GM18508 (cell line): ENCODE data around the gene CAPN5.

ENCODE experiments used
- ATAC-seq: cut with Tn5 transposase; IDR thresholded peaks from one replicate; pipeline ENCODE4 v1.9.1; 2021; ENCODE audit warnings: moderate number of reproducible peaks; ENCODE audit not compliant: insufficient read depth, unreplicated experiment

Gene CAPN5

GRCh38 chr11:77081381-77081851 is 14.6 kb downstream of the CAPN5 start:
- no peak for ATAC-seq

- ATAC-seq = no peak
Measured at GRCh38 chr11:77081976-77082836, 15.4 kb downstream of the CAPN5 start.

GRCh38 chr11:77082838-77083565 is 16.2 kb downstream of the CAPN5 start:
- ATAC-seq = no peak

- no peak for ATAC-seq
Measured at GRCh38 chr11:77083566-77084245, 16.9 kb downstream of the CAPN5 start.

GRCh38 chr11:77084581-77085191 is 17.9 kb downstream of the CAPN5 start:
- no peak for ATAC-seq

- ATAC-seq = no peak
Measured at GRCh38 chr11:77085652-77086051, 18.9 kb downstream of the CAPN5 start.

GRCh38 chr11:77086521-77087472 is 20.0 kb downstream of the CAPN5 start:
- ATAC-seq = no peak

- no peak for ATAC-seq
Measured at GRCh38 chr11:77087723-77088225, 21.0 kb downstream of the CAPN5 start.

GRCh38 chr11:77088236-77089003 is 21.6 kb downstream of the CAPN5 start:
- no peak for ATAC-seq

- no peak for ATAC-seq
Measured at GRCh38 chr11:77089004-77089545, 22.3 kb downstream of the CAPN5 start.

- ATAC-seq = no peak
Measured at GRCh38 chr11:77090046-77090372, 23.2 kb downstream of the CAPN5 start.

GRCh38 chr11:77090373-77091111 is 23.8 kb downstream of the CAPN5 start:
- ATAC-seq = no peak

GRCh38 chr11:77091146-77091940 is 24.6 kb downstream of the CAPN5 start:
- peak; percentile 55 for ATAC-seq

GRCh38 chr11:77092382-77092781 is 25.6 kb downstream of the CAPN5 start:
- ATAC-seq = no peak

- no peak for ATAC-seq
Measured at GRCh38 chr11:77093056-77093891, 26.5 kb downstream of the CAPN5 start.
